AG09309 (cell line): ENCODE results near the gene BMAL1.

Experiments
- DNase-seq: peaks from one replicate; pipeline ENCODE4 v3.0.0-alpha.2; 2010; ENCODE audit warnings: low read depth
- H3K4me3 ChIP-seq: 2 replicates; pipeline ENCODE4 v1.5.1; 2011; ENCODE audit warnings: mild to moderate bottlenecking, low read depth, low read length, moderate library complexity; ENCODE audit not compliant: control insufficient read depth
- CTCF ChIP-seq: IDR thresholded peaks from 2 replicates; pipeline ENCODE4 v1.5.1; 2011; ENCODE audit warnings: mild to moderate bottlenecking, low read depth, low read length, inconsistent platforms; ENCODE audit not compliant: insufficient read depth, control insufficient read depth; ENCODE audit errors: missing control alignments

BMAL1 gene

GRCh38 chr11:13280777-13281176 is 3.2 kb downstream of the BMAL1 start:
- no peak for DNase-seq
- TF ChIP-seq CTCF, result no peak
- H3K4me3 ChIP-seq, result no peak overlapping the region

DNA sequence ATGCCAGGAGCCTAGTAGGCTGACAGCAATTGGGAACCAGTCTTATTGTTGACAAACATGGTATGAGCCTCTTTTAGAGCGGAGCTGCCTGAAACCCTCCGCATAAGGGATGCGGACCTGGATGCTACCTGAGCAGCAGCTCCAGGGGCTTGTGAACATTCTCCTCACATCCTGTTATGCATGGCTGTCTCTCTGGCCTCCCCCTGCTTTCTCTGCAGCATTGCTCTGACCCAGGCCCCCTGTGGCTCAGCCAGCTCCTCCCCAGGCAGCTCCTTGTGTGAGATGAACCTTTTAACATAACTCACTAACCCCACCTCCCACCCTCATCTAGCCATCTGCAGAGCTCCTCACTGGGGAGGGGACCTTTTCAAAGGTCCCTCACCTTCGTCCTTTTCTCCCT is 6.0 kb downstream of the BMAL1 start:
- no peak for DNase-seq
- H3K4me3 ChIP-seq, result no peak overlapping the region
- TF ChIP-seq CTCF, result no peak

DNA sequence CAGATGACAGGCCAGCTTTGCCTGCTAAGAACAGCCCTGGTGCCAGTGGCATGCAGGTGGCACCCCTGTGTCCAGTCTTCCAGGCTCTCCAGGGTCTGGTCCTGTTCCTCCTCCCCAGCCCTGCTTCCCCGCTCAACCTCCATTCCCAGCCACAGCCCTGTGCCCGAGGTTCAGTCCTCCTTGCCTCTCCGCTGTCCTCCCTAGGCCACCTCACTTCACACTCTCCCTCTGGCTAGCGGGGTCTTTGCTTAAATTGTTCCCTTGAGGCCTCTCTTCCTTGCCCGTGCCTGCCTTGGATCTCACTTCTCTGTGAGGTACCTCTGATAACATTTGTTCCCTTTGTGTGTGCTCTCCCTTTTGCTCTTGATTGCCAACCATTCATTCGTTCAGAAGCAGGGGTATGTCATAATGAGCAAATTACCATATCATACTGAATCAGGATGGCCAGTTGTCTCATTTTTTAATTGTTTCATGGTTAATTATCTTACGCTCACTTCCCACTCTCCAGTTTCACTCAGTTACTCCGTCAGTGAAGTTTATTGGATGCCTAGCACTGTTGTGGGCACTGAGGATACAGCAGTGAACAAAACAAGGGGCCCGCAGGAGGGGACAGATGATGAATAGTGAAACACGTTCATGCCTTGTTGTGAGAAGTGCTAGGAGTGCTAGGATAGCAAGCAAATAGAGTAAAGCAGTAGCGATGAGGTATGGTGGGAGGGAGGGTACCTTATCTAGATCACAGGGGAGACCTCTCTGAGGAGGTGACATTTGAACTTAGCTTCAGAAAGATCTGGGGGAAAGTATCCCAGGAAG is 7.4 kb downstream of the BMAL1 start:
- TF ChIP-seq CTCF, result no peak
- H3K4me3 ChIP-seq, result no peak overlapping the region
- DNase-seq, result no peak

DNA sequence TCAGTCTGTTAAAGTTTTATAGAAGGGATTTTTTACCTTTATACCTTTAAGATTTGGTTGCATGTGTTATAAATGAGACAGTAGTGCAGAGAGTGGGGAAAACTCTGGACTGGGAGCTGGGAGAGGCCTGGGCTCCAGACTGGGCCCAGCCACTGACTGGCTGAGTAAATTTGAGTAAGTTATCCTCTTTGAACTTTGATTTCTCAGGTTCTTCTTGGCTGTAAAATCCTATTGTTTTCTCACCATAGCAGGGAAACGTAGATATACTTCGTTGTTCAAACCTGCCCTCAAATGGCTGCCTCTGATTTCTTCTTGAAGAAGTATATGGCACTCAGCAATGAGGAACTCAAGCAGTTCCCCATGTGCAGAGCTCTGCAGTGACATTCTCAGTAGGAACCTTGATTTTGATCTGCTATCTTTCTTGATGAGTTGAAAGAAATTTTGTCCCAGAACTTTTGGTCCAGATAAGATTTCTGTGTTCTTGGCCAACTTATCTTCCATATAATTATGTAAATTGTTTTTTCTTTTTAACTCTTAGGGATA is 8.8 kb downstream of the BMAL1 start:
- H3K4me3 ChIP-seq, result no peak overlapping the region
- TF ChIP-seq CTCF, result no peak
- no peak for DNase-seq

DNA sequence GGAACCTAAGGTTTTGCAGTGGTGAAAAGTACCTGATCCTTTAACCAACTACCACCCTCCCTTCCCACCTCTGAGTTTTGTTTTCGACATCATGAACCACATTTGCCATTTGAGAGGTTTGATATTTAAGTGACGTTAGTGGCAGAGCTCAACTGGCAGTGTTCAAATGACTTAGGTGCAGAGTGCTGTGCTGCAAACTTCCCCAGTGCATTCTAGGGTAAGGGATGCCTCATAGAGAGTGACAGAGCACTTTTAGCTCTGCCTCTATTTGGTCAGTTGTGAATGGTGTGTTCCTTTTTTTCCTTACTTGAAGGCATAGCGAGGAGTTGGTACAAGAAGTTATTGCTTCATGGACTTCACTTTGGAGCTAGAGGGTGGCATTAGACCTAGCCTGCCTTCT is 9.4 kb downstream of the BMAL1 start:
- H3K4me3 ChIP-seq, result no peak overlapping the region
- no peak for TF ChIP-seq CTCF
- DNase-seq, result no peak

DNA sequence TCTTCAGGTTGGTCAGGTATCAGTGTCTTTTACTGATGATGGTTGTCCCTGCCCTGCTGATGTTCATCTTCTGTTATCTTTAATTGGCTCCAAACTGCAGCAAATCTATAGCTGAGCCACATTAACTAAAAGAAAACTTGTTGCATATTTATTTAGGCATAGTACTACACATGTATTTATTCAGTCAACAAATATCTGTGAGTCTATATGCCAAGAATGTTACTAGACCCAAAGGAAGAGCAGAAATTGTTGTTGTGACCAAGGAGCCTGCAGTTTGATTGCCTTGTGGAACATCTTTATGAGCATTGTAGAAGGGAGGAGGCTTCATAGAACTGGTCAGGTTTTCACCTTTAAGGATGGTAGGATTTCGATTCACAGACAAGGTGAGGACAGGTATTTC is 10.1 kb downstream of the BMAL1 start:
- no peak overlapping the region for H3K4me3 ChIP-seq
- no peak for DNase-seq
- TF ChIP-seq CTCF, result no peak
